Ramos (cell line): ENCODE results near the gene TNK2.

ENCODE experiments used
- in situ Hi-C: fragments of 300-500 bp; cut with MboI; formaldehyde crosslinking; loops from one replicate; pipeline ENCODE4 v1.14.3; 2022; ENCODE audit warnings: low sequenced_read_pairs; ENCODE audit not compliant: unreplicated experiment

Gene TNK2

DNA sequence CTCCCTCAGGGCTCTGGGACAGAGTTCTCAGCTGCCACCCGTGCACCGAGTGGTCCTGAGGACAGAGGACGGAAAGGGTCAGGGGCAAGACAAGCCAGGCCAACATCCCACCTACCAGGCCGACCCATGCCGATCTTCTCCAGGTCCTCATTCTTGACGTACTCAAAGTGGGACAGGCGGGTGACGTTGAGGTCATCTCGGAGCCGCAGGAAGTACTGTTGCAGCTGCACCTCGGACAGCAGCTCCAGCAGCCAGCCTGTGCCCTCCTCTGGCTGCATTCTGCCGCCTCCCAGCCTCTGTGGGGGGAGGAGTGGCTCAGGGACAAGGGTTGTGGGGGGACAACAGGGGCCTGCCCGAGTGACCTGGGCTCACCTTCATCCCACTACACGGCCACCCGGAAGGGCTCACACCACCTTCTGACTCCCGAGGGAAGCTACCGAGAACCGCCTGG is 20.0 kb downstream of the TNK2 start:
- in situ Hi-C loops, result no loop called here

DNA sequence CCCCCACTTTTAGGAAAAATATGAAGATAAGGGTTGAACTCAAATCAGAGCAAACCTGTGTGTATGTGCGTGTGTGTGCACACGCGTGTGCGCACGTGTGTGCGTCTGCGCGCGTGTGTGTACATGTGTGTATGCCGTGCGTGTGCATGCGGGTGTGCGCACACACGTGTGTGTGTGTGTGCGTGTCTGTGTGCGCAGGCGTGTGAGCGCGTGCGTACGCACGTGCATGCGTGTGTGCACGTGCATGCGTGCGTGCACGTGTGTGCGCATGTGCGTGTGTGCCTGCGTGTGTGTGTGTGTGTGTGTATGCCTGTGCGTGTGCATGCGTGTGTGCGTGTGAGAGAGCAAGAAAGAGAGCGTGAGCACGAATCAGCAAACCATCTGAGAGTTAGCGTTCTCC is 20.7 kb downstream of the TNK2 start:
- in situ Hi-C loops, result no loop called here

DNA sequence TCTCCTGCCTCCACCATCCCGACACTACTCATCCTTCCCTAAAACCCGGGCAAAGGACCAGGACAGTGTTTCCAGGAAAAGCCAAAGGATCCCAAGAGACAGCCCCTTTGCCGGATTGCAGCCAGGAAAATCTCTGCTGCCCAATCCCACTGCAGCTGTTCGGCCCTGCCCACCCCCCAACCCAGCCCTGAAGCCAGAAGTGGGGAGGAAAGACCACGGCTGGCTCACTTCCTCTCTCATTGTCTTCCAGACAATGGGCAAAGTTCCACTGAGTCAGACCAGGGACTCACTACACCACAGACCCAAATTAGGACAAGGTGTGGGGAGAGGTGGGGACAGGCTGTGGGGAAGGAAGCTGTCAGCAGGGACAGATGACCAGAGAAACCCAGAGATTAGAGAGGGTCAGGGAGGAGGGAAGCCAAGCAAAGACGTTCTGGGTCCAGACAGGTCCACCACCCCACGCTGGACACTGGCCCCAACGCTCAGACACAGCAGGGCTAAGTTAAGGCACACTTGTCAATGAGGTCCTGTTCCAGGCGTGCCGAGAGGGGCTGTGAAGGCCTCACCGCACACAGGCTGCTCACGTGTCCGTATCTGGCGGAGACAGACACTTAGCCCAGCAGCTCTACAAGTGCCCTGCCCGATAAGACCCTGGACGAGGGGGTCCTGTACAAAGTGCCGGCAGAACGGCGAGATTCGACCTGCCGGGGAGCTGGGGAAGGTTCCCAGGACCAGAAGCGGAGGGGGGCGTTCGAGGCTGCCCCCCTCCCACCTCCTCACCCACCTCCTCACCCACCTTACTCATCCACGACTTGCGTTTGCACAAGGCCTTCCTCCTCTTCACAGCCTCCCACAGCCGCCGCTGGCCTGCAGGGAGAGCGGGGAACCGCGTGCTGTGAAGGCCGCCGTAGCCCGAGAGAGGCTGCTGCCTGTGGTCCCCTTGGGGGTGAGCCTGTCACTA is 21.9 kb downstream of the TNK2 start:
- in situ Hi-C loops, result no loop called here

DNA sequence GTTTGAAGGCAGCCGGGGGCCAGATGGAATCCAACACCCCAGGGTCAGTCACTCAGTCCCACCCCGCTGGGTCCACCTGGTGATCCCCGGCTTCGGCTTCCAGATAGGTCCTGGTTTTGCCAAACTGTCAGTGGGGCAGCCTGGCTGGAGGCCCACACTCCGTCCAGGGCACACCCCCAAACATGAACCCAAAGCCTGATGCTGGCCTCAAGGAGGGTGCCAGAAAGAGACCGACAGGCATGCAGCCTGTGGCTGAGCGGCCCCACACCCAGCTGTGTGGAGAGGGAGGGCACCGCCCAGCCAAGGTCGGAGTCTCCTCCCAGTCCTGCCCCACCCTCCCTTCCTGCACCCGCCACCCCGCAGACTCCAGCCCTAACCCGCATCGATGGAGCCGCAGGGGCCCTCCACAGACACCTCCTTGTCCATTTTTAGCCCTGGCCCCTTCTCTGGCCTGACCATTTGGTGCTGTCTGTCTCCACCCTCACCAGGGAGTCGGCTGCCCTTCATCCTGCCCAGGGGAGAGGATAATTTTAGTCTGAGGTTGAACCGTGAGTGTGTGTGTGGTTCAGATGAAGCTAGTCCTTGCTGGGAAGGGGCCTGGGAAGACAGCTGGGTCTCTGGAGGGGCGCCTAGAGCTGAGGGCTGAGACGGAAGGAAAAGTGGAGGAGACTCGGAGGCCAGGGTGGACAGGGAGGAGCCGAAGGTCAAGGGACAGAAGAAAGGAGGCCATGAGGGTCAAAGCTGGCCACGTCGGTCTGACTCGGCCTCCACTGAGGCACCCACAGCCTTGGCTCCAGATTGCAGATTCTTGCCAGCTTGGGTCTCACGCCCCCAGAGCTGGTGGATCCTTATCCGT is 23.1 kb downstream of the TNK2 start:
- in situ Hi-C loops, result no loop called here

DNA sequence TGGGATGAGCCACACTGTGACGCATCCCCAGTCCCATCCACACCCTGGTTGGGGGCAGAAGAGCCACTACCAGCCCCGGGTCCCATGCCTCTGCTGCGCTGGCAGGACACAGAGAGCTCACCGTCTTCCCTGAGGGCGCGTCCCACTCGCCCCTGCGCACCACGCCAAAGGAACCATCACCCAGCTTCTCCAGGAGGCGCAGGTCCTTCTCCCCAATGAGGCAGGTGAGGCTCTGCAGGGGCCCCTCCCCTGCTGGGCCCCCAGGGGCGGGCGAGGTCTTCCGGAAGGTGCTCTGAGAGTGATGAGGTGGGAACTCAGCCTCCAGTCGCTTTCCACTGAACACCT is 23.7 kb downstream of the TNK2 start:
- in situ Hi-C loops, result no loop called here

DNA sequence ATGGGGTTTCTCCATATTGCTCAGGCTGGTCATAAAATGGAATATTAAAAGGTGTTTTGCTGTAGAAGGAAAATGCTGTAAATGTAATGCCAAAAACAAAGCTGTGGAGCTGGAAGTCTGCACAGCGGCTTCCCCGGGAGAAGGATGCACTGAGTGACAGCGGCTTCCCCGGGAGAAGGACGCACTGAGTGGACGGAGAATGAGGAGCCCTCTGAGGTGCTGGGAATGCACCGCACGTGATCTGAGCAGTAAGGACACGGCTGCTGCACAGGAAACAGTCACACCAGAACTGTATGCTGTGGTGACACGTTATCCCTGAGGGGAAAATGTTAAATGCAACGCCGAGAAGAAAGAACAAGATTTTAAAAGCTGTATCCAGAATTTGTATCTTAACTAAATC is 24.6 kb downstream of the TNK2 start:
- in situ Hi-C loops, result no loop called here

DNA sequence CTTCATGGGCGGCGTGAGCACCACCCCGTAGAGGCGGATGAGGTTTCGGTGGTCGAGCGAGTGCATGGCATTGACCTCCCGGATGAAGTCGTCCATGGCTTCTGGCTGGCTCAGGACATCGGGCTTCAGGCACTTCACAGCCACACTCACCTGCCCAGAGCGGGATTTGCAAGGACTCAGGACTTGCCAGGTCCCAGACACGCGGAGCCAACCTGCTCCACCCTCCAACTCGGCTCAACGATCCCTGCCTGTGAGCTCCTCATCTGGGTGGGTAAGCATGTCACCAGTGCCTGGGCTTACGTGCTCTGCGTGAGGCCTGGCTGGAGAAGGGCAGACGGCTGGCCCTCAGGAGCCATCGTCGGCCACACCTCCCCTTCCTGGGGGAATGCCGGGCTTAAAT is 25.2 kb downstream of the TNK2 start:
- in situ Hi-C loops, result no loop called here

DNA sequence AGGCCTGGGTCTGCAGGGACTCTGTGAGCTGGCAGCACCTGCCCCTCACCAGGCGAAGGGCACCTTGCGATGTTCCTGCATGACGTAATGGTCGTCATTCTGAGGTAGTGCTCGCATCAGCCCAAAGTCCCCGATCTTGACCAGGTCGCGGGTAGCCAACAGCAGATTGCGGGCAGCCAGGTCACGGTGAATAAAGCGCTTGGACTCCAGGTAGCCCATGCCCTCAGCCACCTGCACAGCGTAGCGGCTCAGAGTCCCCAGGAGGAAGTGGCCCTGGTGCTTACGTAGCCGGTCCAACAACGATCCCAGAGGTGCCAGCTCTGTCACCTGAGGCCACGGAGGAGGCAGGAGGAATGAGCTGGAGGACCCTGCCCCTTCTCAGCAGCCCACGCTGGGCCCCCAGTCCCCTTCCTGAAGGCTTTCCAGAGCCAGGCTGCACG is 26.3 kb downstream of the TNK2 start:
- in situ Hi-C loops, result no loop called here

DNA sequence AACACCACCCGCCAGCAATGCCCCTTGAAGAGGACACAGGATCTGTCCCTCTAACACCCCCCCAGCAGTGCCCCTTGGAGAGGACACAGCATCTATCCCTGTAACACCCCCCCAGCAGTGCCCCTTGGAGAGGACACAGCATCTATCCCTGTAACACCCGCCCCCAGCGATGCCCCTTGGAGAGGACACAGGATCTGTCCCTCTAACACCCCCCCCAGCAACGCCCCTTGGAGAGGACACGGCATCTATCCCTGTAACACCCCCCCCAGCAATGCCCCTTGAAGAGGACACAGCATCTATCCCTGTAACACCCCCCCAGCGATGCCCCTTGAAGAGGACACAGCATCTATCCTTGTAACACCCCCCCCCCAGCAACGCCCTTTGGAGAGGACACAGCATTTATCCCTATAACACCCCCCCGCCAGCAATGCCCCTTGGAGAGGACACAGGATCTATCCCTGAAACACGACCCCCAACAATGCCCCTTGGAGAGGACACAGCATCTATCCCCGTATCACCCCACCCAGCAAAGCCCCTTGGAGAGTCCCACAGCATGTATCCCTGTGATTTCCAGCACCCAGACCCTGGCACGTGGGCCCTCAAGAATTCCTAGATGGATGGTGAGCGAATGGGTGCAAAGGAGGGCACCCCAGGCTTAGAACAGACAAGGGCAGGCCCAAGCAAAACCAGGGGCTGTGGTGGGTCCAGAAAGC is 26.9 kb downstream of the TNK2 start:
- in situ Hi-C loops, result no loop called here

DNA sequence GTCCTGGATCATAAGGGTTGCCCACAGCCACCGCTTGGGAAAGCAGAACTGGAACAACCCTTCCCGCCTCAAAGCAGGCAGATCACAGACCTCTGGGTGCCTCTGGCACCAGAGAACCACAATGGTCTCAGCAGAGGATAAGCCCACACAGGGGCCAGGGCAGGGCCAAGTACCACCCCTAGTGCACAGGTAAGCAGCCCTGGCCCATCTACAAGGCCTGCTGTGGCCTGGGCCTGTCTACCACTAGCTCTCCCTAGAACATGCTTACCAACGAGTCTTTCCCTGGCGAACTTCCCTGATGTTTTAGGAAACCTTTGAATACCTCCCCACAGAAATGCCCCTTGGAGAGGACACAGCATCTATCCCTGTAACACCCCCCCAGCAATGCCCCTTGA is 28.3 kb downstream of the TNK2 start:
- in situ Hi-C loops, result no loop called here

DNA sequence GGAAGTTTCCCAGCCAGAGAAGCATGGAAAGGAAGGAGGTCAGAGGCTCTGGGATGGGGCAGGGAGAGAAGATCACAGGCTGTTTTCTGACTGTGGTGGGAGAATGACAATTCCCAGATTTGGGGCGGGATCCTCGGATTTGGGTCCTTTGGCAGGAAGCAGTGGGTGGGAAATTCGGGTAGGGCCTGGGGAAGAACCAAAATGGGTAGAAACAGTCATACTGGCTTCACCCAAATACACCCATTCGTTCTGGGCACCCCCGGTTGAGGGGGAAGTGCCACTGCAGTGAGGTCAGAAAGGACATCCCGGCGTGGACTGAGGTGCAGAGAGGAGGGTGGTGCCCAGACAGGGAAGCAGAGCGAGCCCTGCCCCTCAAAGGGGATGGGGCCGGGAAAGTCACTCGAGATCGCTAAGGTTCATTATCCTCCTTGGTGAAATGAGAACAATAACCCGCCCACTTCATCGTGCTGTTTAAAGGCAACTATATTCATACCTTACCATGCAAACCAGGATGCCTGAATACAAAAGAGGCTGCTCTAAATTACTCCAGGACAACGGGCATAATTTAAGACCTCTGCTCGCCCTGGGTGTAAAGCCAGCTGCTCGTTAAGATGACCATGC is 28.8 kb downstream of the TNK2 start:
- in situ Hi-C loops, result no loop called here

DNA sequence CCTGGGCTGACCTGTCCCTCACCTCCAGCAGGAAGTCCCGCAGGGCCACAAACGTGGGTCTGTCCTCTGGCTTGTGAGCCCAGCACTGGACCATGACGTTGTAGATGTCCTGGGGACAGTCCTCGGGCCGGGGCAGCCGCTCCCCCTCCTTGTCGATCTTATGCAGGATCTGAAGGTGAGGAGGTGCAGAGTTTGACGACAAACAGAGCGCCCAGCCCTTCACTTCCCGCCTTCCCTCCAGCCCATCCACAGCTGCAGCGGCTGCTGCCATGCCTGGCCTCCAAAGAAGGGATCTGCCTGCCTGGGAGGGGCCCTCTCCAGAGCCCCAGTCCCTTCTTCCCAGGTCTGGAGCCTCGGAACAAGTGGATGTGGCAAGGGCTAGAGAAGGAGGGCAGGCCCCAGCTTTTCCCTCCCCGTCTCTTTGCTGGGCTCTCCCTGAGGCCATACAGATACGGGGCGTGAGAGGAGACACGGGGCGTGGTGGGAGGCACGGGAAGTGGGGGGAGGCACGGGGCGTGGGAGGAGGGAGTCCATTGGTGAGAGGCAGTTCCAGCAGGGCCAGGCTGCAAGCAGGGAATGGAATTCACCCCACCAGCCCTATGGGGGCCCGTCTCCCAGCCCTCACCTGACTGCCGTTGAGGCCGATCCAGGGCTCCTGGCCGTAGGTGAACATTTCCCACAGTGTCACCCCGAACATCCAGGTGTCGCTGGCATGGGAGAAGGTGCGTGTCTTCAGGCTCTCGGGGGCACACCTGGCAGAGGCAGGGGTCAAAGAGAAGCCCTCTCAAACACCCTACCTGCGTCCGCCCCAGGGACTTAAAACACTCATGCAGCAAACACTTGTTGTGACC is 29.7 kb downstream of the TNK2 start:
- in situ Hi-C loops, result no loop called here

DNA sequence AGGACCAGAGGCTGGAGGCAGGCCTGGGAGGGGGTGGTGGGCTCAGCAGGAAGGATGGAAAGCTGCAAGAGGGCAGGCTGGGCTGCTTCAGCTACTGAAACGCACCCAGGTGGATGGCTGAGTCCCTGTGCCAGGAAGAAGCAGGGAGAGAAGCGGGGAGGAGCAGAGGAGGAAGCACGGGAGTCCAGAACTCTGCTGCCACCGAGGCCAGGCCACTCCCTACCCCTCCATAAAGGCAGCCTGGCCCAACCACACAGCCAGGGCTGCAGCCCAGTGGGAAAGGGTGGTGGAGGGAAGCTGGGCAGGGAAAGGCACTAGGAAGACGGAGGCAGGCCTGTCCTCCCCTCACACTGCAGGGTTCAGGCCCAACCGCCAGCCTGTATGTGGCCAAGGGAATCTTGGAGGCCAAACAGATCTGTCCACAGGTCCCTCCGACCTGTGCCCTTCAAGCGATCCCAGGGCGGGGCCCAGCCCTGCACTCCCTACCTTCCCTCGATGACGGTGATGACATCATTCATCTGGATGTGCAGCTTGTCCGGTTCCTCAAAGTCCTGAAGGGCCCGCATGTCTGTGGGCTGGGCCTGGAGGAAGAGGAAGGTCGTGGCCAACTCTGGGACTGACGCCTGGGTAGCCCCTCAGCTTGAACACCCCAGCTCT is 30.5 kb downstream of the TNK2 start:
- in situ Hi-C loops, result no loop called here

DNA sequence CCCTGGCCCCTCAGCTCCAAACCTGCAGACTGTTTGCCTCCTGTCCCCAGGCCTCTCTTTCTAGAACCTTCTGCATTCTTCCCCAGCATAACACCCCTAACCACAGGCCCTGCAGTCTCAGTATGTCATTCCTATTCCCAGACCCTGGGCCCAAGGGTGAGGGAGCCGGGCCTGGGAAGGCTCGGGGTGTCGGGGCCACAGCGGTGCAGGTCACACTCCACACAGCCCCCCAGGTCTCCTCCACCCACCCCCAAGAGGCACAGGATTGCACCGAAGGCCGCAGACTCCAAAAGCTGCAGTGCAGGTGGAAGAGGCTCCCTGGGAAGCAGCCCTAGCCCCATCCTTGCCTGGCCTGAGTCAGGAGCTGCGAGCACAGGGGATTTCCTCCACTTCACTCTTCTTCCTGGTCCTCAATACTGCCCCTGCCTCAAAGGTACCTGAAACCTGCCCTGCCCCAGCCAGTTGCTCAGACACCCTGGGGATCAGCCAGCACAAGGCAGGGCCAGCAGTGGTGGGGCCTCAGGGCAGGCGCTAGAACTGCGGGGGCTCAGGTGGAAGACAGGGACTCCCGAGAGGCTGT is 31.1 kb downstream of the TNK2 start:
- in situ Hi-C loops, result no loop called here

DNA sequence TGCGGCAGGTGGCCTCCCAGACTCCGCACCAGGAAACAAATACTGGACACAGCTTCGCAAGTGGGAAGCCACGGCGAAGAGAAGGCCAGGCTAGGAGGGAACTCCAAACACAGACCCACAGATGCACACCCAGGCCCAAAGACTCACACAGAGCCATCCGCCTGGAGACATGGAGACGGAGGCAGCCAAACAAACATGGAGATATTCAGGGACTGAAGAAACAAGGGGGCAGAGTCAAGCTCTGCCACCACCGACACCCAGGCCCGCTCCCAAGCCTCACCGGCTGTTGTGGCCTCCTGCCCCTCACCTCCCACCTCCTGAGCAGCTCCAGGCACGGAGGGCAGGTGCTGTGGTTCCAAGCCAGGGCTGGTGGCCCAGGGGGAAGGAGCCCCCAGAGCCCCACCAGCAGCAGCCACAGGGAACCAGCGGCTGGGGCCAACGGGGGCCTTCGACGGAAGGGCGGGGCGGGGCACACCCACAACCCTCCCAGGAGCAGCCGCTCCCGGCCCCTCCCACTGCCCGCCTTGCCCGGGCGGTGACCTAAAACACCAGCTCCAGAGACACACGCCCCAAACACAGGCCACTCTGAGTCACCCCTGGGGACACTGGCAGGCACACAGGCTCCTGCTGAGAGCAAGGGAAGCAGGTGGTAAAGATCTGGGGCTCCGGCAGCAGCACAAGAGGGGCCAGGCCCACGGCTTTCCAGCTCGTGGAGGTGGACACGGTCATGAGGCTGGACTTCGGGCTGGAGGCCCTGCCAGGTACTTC is 31.9 kb downstream of the TNK2 start:
- in situ Hi-C loops, result no loop called here

DNA sequence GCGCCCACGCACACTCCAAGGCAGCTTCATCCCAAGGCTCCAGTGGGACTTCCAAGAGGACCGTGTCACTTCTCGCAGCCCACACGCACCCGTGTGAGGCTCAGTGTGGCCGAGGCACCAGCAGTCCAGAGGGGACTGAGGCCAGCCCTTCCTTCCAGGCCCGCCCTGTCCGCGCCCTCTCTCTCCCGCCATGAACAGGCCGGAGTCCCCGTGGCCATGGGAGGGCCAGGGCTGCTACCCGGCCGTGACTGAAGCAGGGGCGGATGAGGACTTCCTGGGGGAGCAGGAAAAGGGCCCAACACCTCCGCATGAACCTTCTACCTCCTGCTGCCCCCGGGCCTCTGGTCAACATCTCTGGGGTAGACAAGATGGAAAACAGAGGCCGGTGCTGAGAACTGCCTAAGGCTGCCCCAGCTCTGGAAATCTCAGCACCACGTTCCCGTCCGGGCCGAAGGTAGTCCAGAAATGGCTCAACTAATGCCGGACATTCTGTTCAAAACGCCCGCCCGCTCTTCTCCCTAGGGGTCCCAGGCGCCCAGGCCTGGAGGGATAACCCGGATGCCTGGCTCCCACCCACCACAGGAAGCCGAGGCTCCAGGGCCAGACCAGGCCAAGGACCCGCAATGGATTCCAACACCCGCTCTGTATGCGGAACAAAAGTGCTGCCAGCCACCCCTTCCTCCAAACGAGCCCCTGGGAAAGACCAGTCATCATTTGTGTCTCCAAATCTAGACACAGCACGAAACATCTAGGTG is 32.7 kb downstream of the TNK2 start:
- in situ Hi-C loops, result no loop called here

DNA sequence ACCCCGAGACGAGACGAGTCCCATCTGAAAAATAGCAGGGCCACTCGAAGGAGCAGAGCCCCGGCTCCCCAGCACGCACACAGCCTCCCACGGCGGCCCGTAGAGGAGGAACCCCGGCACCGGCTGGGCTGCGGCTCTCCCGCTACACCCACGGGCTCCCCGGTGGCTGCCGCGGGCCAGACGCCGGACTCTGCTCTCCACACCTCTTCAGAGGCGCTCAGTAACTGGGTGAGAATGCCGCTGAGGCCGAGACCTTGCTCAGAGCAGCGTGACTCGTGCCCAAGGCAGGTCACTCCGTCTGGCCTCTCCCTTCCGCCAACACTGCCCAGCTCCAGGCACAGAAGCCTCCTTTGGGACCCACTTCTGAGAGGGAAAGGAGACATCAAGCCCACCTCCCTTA is 34.4 kb downstream of the TNK2 start:
- in situ Hi-C loops, result no loop called here
